IPS-20b (cell line): ENCODE measurements around the gene ANO10.

Source experiments
- H3K27ac ChIP-seq: one replicate; pipeline ENCODE4 v1.5.1; 2013; ENCODE audit warnings: low read length
- H3K27me3 ChIP-seq: 2 replicates; pipeline ENCODE4 v1.6.1; 2013; ENCODE audit warnings: mild to moderate bottlenecking, low read length, inconsistent platforms; ENCODE audit not compliant: insufficient read depth
- H3K36me3 ChIP-seq: 2 replicates; pipeline ENCODE4 v1.6.1; 2013; ENCODE audit warnings: low read depth, mild to moderate bottlenecking, inconsistent platforms, low read length, moderate library complexity; ENCODE audit not compliant: insufficient read depth
- H3K4me1 ChIP-seq: 2 replicates; pipeline ENCODE4 v1.6.1; 2013; ENCODE audit warnings: mild to moderate bottlenecking, control low read depth, inconsistent platforms, low read length, moderate library complexity; ENCODE audit not compliant: insufficient read depth
- H3K4me3 ChIP-seq: 2 replicates; pipeline ENCODE4 v1.5.1; 2013; ENCODE audit warnings: mild to moderate bottlenecking, low read length, inconsistent platforms
- H3K9ac ChIP-seq: 2 replicates; pipeline ENCODE4 v1.6.1; 2013; ENCODE audit warnings: low read depth, mild to moderate bottlenecking, inconsistent platforms, low read length, moderate library complexity
- H3K9me3 ChIP-seq: 2 replicates; pipeline ENCODE4 v1.6.1; 2013; ENCODE audit warnings: mild to moderate bottlenecking, low read depth, low read length, inconsistent platforms; ENCODE audit not compliant: insufficient read depth

ANO10 gene

GRCh38 chr3:43400781-43401730, 220.8 kb downstream of the ANO10 start:
- Histone ChIP-seq H3K9me3 (no peaks in the 10 kb centered on the region), H3K27ac (no peak overlapping the region), H3K27me3 (no peaks in the 10 kb centered on the region), H3K36me3 (no peaks in the 10 kb centered on the region), H3K4me1 (no peaks in the 10 kb centered on the region), H3K9ac (no peak overlapping the region), H3K4me3 (no peak overlapping the region)

- Histone ChIP-seq H3K36me3 (no peaks in the 10 kb centered on the region), H3K9me3 (no peaks in the 10 kb centered on the region), H3K4me1 (no peaks in the 10 kb centered on the region), H3K9ac (no peak overlapping the region), H3K27ac (no peak overlapping the region), H3K27me3 (no peaks in the 10 kb centered on the region), H3K4me3 (no peak overlapping the region)
These were observed 221.6 kb downstream of the ANO10 start for GRCh38 chr3:43400167-43400566.

- Histone ChIP-seq H3K4me1 (no peaks in the 10 kb centered on the region), H3K9me3 (no peaks in the 10 kb centered on the region), H3K4me3 (no peak overlapping the region), H3K36me3 (no peaks in the 10 kb centered on the region), H3K9ac (no peak overlapping the region), H3K27ac (no peak overlapping the region), H3K27me3 (no peaks in the 10 kb centered on the region)
These were observed 222.8 kb downstream of the ANO10 start for GRCh38 chr3:43399034-43399433.

- no peaks in the 10 kb centered on the region for H3K4me1 ChIP-seq
- H3K36me3 ChIP-seq: no peaks in the 10 kb centered on the region
- H3K9me3 ChIP-seq: no peaks in the 10 kb centered on the region
- no peak overlapping the region for H3K4me3 ChIP-seq
- no peak overlapping the region for H3K27ac ChIP-seq
- no peaks in the 10 kb centered on the region for H3K27me3 ChIP-seq
- H3K9ac ChIP-seq: no peak overlapping the region
These were observed 227.7 kb downstream of the ANO10 start for GRCh38 chr3:43394041-43394554.

GRCh38 chr3:43391621-43392020, 230.2 kb downstream of the ANO10 start:
- no peaks in the 10 kb centered on the region for H3K4me1 ChIP-seq
- no peak overlapping the region for H3K27ac ChIP-seq
- H3K9me3 ChIP-seq: no peaks in the 10 kb centered on the region
- no peaks in the 10 kb centered on the region for H3K36me3 ChIP-seq
- H3K4me3 ChIP-seq: no peak overlapping the region
- no peak overlapping the region for H3K9ac ChIP-seq
- no peaks in the 10 kb centered on the region for H3K27me3 ChIP-seq

- H3K4me1 ChIP-seq: peaks cover 8% of the 10 kb centered on the region; the same call in 1 of the 2 replicates
- H3K9ac ChIP-seq: no peak overlapping the region
- no peak overlapping the region for H3K4me3 ChIP-seq
- no peaks in the 10 kb centered on the region for H3K9me3 ChIP-seq
- no peaks in the 10 kb centered on the region for H3K36me3 ChIP-seq
- H3K27me3 ChIP-seq: no peaks in the 10 kb centered on the region
- no peak overlapping the region for H3K27ac ChIP-seq
These were observed 231.6 kb downstream of the ANO10 start for GRCh38 chr3:43390255-43390588.

- Histone ChIP-seq H3K27me3 (no peaks in the 10 kb centered on the region), H3K4me1 (peaks cover 8% of the 10 kb centered on the region; the same call in 1 of the 2 replicates), H3K9ac (no peak overlapping the region), H3K36me3 (no peaks in the 10 kb centered on the region), H3K27ac (no peak overlapping the region), H3K4me3 (no peak overlapping the region), H3K9me3 (no peaks in the 10 kb centered on the region)
These were observed 232.2 kb downstream of the ANO10 start for GRCh38 chr3:43389388-43390254.

GRCh38 chr3:43388915-43389314, 232.9 kb downstream of the ANO10 start:
- H3K4me1 ChIP-seq: peaks cover 8% of the 10 kb centered on the region; the same call in 1 of the 2 replicates
- H3K27me3 ChIP-seq: no peaks in the 10 kb centered on the region
- H3K9ac ChIP-seq: no peak overlapping the region
- H3K27ac ChIP-seq: no peak overlapping the region
- H3K9me3 ChIP-seq: no peaks in the 10 kb centered on the region
- H3K36me3 ChIP-seq: no peaks in the 10 kb centered on the region
- H3K4me3 ChIP-seq: no peak overlapping the region

- H3K27me3 ChIP-seq: no peaks in the 10 kb centered on the region
- H3K4me3 ChIP-seq: no peak overlapping the region
- no peaks in the 10 kb centered on the region for H3K36me3 ChIP-seq
- no peak overlapping the region for H3K9ac ChIP-seq
- H3K27ac ChIP-seq: no peak overlapping the region
- peaks cover 8% of the 10 kb centered on the region; the same call in 1 of the 2 replicates for H3K4me1 ChIP-seq
- no peaks in the 10 kb centered on the region for H3K9me3 ChIP-seq
These were observed 233.6 kb downstream of the ANO10 start for GRCh38 chr3:43388175-43388574.

GRCh38 chr3:43379343-43379742, 242.5 kb downstream of the ANO10 start:
- Histone ChIP-seq H3K9ac (no peak overlapping the region), H3K4me3 (no peak overlapping the region), H3K9me3 (no peaks in the 10 kb centered on the region), H3K27ac (no peak overlapping the region), H3K36me3 (no peaks in the 10 kb centered on the region), H3K4me1 (no peaks in the 10 kb centered on the region), H3K27me3 (no peaks in the 10 kb centered on the region)

GRCh38 chr3:43378066-43378935, 243.5 kb downstream of the ANO10 start:
- no peak overlapping the region for H3K9ac ChIP-seq
- H3K27me3 ChIP-seq: no peaks in the 10 kb centered on the region
- H3K4me1 ChIP-seq: peaks cover 5% of the 10 kb centered on the region
- no peaks in the 10 kb centered on the region for H3K9me3 ChIP-seq
- no peak overlapping the region for H3K4me3 ChIP-seq
- no peaks in the 10 kb centered on the region for H3K36me3 ChIP-seq
- no peak overlapping the region for H3K27ac ChIP-seq
